B cell (primary cell): Measurements from ENCODE around the gene LGALS14. TPM values are rescaled to one million over a fixed set of nuclear protein-coding genes. Genes with fewer than 3 reads are reported as not detected.

Experiments used
- ATAC-seq: fragments of 200-7000 bp; cut with Tn5 transposase; one replicate; pipeline ENCODE4 v1.10.0; 2021; ENCODE audit warnings: low read depth, mild to moderate bottlenecking, moderate number of reproducible peaks, moderate library complexity
- CTCF ChIA-PET: fragments of 350-600 bp; sonication (Branson Sonifier 250); formaldehyde crosslinking; loops from one replicate; lab custom pipeline; 2021; ENCODE audit warnings: antibody characterized with exemption, inconsistent platforms; lab: Charles Lee
- POLR2A ChIA-PET: fragments of 350-600 bp; sonication (Branson Sonifier 250); formaldehyde crosslinking; loops from one replicate; lab custom pipeline; 2021; ENCODE audit warnings: antibody characterized with exemption; lab: Charles Lee
- DNase-seq: peaks from one replicate; pipeline ENCODE4 v3.0.0; 2013
- H2AFZ ChIP-seq: 2 replicates; pipeline ENCODE4 v1.6.1; 2012; ENCODE audit warnings: mild to moderate bottlenecking, low read depth, low read length; ENCODE audit not compliant: insufficient read depth, poor library complexity, severe bottlenecking
- H3K27ac ChIP-seq, 2 donors: 1 replicate in 1 of 2; 2 replicates in 1 of 2; pipeline ENCODE4 v1.5.1; 2012 to 2013; ENCODE audit warnings: low read length in 2 of 2, mild to moderate bottlenecking in 2 of 2, moderate library complexity in 1 of 2
- H3K27me3 ChIP-seq, 4 experiments: fragments of 200-600 bp in 1 of 4; sonication (generic) in 1 of 4; replicated peaks in 1 of 4; 1 replicate in 2 of 4; 2 replicates in 2 of 4; pipeline versions ENCODE4 v1.6.1 to v1.7.0; 2013 to 2016; ENCODE audit warnings: low read length in 3 of 4, mild to moderate bottlenecking in 2 of 4, mixed read lengths in 1 of 4, moderate library complexity in 1 of 4; ENCODE audit not compliant: insufficient read depth in 4 of 4, control insufficient read depth in 3 of 4; ENCODE audit errors: control extremely low read depth in 1 of 4
- H3K36me3 ChIP-seq, 2 experiments: replicated peaks in 1 of 2; 1 replicate in 1 of 2; 2 replicates in 1 of 2; pipeline versions ENCODE4 v1.6.1 to v1.7.1; 2013; ENCODE audit warnings: low read length in 1 of 2; ENCODE audit not compliant: insufficient read depth in 2 of 2, control insufficient read depth in 1 of 2; ENCODE audit errors: control extremely low read depth in 1 of 2, extremely low read depth in 1 of 2
- H3K4me1 ChIP-seq, 2 donors: fragments of 200-600 bp in 1 of 2; sonication (generic) in 1 of 2; 1 replicate in 1 of 2; 2 replicates in 1 of 2; pipeline versions ENCODE4 v1.5.1 to v1.6.1; 2013 to 2017; ENCODE audit warnings: low read length in 2 of 2; ENCODE audit not compliant: control insufficient read depth in 2 of 2, insufficient read depth in 2 of 2
- H3K4me2 ChIP-seq: replicated peaks from 2 replicates; pipeline ENCODE3; 2012; ENCODE audit warnings: mild to moderate bottlenecking, low read depth, low read length; ENCODE audit not compliant: poor library complexity, severe bottlenecking
- H3K4me3 ChIP-seq, 5 experiments: fragments of 200-600 bp in 1 of 5; sonication (generic) in 1 of 5; 1 replicate in 3 of 5; 2 replicates in 2 of 5; pipeline versions ENCODE4 v1.5.1 to v1.7.0; 2011 to 2016; ENCODE audit warnings: low read length in 4 of 5, mild to moderate bottlenecking in 4 of 5, low read depth in 2 of 5, control low read depth in 1 of 5, moderate library complexity in 1 of 5; ENCODE audit not compliant: insufficient read depth in 1 of 5; ENCODE audit errors: control extremely low read depth in 1 of 5, extremely low read depth in 1 of 5
- H3K79me2 ChIP-seq: fragments of 200-600 bp; sonication (generic); one replicate; pipeline ENCODE4 v1.6.0; 2016; ENCODE audit warnings: low read length; ENCODE audit not compliant: control insufficient read depth, insufficient read depth
- H3K9ac ChIP-seq: fragments of 200-600 bp; sonication (generic); 2 replicates; pipeline ENCODE4 v1.6.1; 2017; ENCODE audit warnings: mild to moderate bottlenecking, low read length, moderate library complexity
- H3K9me3 ChIP-seq, 3 donors: one replicate each; pipeline versions ENCODE4 v1.6.1 to v1.7.1; 2013; ENCODE audit warnings: low read length in 2 of 3; ENCODE audit not compliant: control insufficient read depth in 2 of 3, insufficient read depth in 1 of 3; ENCODE audit errors: control extremely low read depth in 1 of 3
- H4K20me1 ChIP-seq: 2 replicates; pipeline ENCODE4 v1.6.0; 2012; ENCODE audit warnings: mild to moderate bottlenecking, low read length; ENCODE audit not compliant: insufficient read depth, control insufficient read depth, poor library complexity, severe bottlenecking
- H3K27ac Mint-ChIP-seq: one replicate; pipeline ENCODE4 v1.8.0; 2021; ENCODE audit warnings: mixed read lengths
- H3K27me3 Mint-ChIP-seq: one replicate; pipeline ENCODE4 v1.8.0; 2021; ENCODE audit warnings: mixed read lengths
- H3K4me1 Mint-ChIP-seq: one replicate; pipeline ENCODE4 v1.8.0; 2021; ENCODE audit warnings: mixed read lengths
- H3K4me3 Mint-ChIP-seq: one replicate; pipeline ENCODE4 v1.8.0; 2021; ENCODE audit warnings: mixed read lengths
- H3K9me3 Mint-ChIP-seq: one replicate; pipeline ENCODE4 v1.8.0; 2022; ENCODE audit warnings: mixed read lengths; ENCODE audit not compliant: insufficient read depth
- EZH2 ChIP-seq: IDR thresholded peaks from 2 replicates; pipeline ENCODE4 v1.6.1; 2012; ENCODE audit warnings: borderline replicate concordance, low read depth, mild to moderate bottlenecking, moderate library complexity, low read length; ENCODE audit not compliant: insufficient read depth, poor library complexity, severe bottlenecking
- WGBS: methylation state at CpG from one replicate; pipeline ENCODE4 v1.1.5; 2013; ENCODE audit warnings: missing lambda C conversion rate; ENCODE audit not compliant: insufficient coverage; 5-methylcytosine and 5-hydroxymethylcytosine counted together
- intact Hi-C: fragments of 100-400 bp; cut with micrococcal nuclease; formaldehyde crosslinking; loops from one replicate; pipeline ENCODE4 v1.10.0; 2022
- polyA minus RNA-seq: library from RNA; depleted of rRNA, polyadenylated mRNA; stranded (reverse); fragments of >200 nt; gene quantifications from 2 replicates; pipeline ENCODE4 v1.2.3, GENCODE V29; 2012
- polyA plus RNA-seq: library from polyadenylated mRNA; depleted of rRNA; stranded (reverse); fragments of >200 nt; gene quantifications from 2 replicates; pipeline ENCODE4 v1.2.3, GENCODE V29; 2012
- total RNA-seq, 2 donors: library from RNA; stranded (reverse); fragments of 120-200 nt in 1 of 2; gene quantifications; 1 replicate in 1 of 2; 2 replicates in 1 of 2; pipeline versions ENCODE4 v1.2.3 to v1.2.4, GENCODE V29; 2013 to 2022
- TF ChIP-seq, protein P1 (sequence below): fragments of 200-600 bp; IDR thresholded peaks from one replicate; pipeline ENCODE4 v1.8.0; 2022; ENCODE audit warnings: antibody characterized with exemption, mild to moderate bottlenecking

Gene LGALS14
- total RNA-seq (not detected in 2 replicates), polyA plus RNA-seq (not detected in 2 replicates), polyA minus RNA-seq (not detected in 2 replicates)
- not detected for total RNA-seq (2013)

DNA sequence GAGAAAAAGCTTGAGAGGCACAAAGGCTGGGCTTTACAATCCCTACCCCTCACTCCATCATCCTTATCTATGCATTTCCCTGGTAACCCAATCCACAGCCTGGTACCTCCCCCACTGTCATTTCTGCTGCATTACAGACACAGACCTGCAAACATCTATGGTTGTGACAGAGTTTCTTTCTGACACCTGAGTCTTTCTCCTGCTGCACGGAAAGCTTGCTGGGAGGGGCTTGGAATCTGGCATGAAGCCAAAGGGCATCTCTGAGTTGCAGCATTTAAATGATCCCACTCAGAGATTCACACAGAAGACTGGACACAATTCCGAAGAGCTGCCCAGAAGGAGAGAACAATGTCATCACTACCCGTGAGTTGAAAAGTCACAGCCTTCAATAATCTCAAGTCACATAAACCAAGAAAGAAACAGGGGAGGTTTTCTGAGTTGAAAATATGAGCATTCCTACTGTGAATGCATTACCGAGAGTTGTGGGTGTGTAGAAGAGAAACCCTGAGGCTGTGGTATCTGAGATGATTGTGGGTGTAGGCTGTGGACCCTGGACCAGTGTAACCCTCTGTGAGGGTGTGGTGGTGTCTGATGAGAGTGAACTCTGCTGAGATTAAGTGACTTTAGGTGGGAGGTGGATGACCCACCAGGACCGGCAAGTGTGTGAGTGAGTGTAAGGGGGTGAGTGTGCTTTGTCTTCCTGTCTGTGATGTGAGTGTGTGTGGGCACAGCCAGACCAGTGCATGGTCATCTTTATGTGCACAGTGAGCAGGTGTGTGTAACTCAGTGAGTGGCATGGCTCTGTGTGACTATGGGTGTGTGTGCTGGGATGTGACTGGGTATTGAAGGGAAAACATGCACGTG is at the start of gene LGALS14:
TSS of gene LGALS14 (plus strand) at position 301 of the 864 bp plus-strand sequence. CDS start at position 349, 48 bp downstream.
- no peaks in the 10 kb centered on the region for H3K79me2 ChIP-seq
- no peak for ATAC-seq
- no peak within 1 kb of the TSS for H2AFZ ChIP-seq
- TF ChIP-seq EZH2, result no peak
- TF ChIP-seq, protein P1, sequence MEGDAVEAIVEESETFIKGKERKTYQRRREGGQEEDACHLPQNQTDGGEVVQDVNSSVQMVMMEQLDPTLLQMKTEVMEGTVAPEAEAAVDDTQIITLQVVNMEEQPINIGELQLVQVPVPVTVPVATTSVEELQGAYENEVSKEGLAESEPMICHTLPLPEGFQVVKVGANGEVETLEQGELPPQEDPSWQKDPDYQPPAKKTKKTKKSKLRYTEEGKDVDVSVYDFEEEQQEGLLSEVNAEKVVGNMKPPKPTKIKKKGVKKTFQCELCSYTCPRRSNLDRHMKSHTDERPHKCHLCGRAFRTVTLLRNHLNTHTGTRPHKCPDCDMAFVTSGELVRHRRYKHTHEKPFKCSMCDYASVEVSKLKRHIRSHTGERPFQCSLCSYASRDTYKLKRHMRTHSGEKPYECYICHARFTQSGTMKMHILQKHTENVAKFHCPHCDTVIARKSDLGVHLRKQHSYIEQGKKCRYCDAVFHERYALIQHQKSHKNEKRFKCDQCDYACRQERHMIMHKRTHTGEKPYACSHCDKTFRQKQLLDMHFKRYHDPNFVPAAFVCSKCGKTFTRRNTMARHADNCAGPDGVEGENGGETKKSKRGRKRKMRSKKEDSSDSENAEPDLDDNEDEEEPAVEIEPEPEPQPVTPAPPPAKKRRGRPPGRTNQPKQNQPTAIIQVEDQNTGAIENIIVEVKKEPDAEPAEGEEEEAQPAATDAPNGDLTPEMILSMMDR, result no peak
- H3K9me3 ChIP-seq, result no peaks in the 10 kb centered on the region
- H3K9ac ChIP-seq, result no peak within 1 kb of the TSS
- ChIA-PET CTCF (no interaction called here), POLR2A (no interaction called here)
- H3K4me2 ChIP-seq, result no peak within 1 kb of the TSS
- no peak within 1 kb of the TSS for H3K27ac ChIP-seq
- H3K27me3 ChIP-seq, result peaks cover 0 to 7% (median 5%) of the 10 kb centered on the region in 4 experiments
- intact Hi-C loops, result no loop called here
- no peaks in the 10 kb centered on the region for H4K20me1 ChIP-seq
- Mint-ChIP-seq H3K4me3 (no peak within 1 kb of the TSS), H3K27ac (no peak within 1 kb of the TSS), H3K4me1 (no peaks in the 10 kb centered on the region), H3K9me3 (no peaks in the 10 kb centered on the region), H3K27me3 (peaks cover 47% of the 10 kb centered on the region)
- no peak within 1 kb of the TSS for H3K4me3 ChIP-seq
- no peak for DNase-seq
- 81% methylated on average over 4 of the region's 6 CpGs for WGBS
- no peaks in the 10 kb centered on the region for H3K4me1 ChIP-seq
- no peaks in the 10 kb centered on the region for H3K36me3 ChIP-seq

DNA sequence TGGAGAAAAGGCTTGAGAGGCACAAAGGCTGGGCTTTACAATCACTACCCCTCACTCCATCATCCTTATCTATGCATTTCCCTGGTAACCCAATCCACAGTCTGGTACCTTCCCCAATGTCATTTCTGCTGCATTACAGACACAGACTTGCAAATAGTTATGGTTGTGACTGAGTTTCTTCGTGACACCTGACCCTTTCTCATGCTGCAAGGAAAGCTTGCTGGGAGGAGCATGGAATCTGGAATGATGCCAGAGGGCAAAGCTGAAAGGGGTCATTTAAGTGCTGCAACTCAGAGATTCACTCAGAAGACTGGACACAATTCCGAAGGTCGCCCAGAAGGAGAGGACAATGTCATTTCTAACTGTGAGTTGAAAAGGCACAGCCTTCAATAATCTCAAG is 48.7 kb upstream of the LGALS14 start, which contains the start of gene LGALS16:
TSS of gene LGALS16 (plus strand) at position 301 of the 400 bp plus-strand sequence. CDS start at position 350, 49 bp downstream.
- DNase-seq (no peak), ATAC-seq (no peak)
- intact Hi-C loops, result no loop called here
- H3K9me3 Mint-ChIP-seq, result no peaks in the 10 kb centered on the region
- no peaks in the 10 kb centered on the region for H3K4me1 Mint-ChIP-seq
- Histone ChIP-seq H3K79me2 (no peaks in the 10 kb centered on the region), H2AFZ (no peak within 1 kb of the TSS), H3K4me1 (no peaks in the 10 kb centered on the region), H3K36me3 (no peaks in the 10 kb centered on the region), H3K4me3 (no peak within 1 kb of the TSS), H3K4me2 (no peak within 1 kb of the TSS), H3K9me3 (no peaks in the 10 kb centered on the region), H3K9ac (no peak within 1 kb of the TSS), H4K20me1 (no peaks in the 10 kb centered on the region), H3K27me3 (peaks cover 0 to 6% (median 1%) of the 10 kb centered on the region in 4 experiments), H3K27ac (no peak within 1 kb of the TSS)
- no peak within 1 kb of the TSS for H3K4me3 Mint-ChIP-seq
- TF ChIP-seq, protein P1, result no peak
- no peak for TF ChIP-seq EZH2
- peaks cover 67% of the 10 kb centered on the region for H3K27me3 Mint-ChIP-seq
- no peak within 1 kb of the TSS for H3K27ac Mint-ChIP-seq
- ChIA-PET POLR2A (no interaction called here), CTCF (no interaction called here)
- WGBS, result no CpG with 5 or more reads among the region's 3 CpGs
